ENCODE data around the gene ATOH8.

The ATOH8 gene

GRCh38 chr2:85755122-85756027 is 1.6 kb downstream of the ATOH8 start:
- Histone ChIP-seq H3K4me3 (ENCODE audit: low read depth, low read length) (peak overlapping the region; percentile 96), H2AFZ (ENCODE audit: low read length, unreplicated experiment) (no peak overlapping the region), H3K4me1 (ENCODE audit: control insufficient read depth, insufficient read depth, low read length, unreplicated experiment) (peaks cover 40% of the 10 kb centered on the region), H3K79me2 (ENCODE audit: control insufficient read depth, insufficient read depth, low read length, unreplicated experiment) (peaks cover 65% of the 10 kb centered on the region), H3K36me3 (ENCODE audit: insufficient read depth, low read length) (no peaks in the 10 kb centered on the region), H3K27me3 (ENCODE audit: insufficient read depth, low read length) (no peaks in the 10 kb centered on the region), H3K27ac (ENCODE audit: low read depth, low read length) (peak overlapping the region; percentile 34; the same call in 1 of the 2 replicates)

- no peak overlapping the region for H3K27ac ChIP-seq (ENCODE audit: low read depth, low read length)
- H3K4me1 ChIP-seq (ENCODE audit: control insufficient read depth, insufficient read depth, low read length, unreplicated experiment): peaks cover 41% of the 10 kb centered on the region
- H3K36me3 ChIP-seq (ENCODE audit: insufficient read depth, low read length): no peaks in the 10 kb centered on the region
- H3K4me3 ChIP-seq (ENCODE audit: low read depth, low read length): peak overlapping the region; percentile 96
- no peaks in the 10 kb centered on the region for H3K27me3 ChIP-seq (ENCODE audit: insufficient read depth, low read length)
- H3K79me2 ChIP-seq (ENCODE audit: control insufficient read depth, insufficient read depth, low read length, unreplicated experiment): peaks cover 72% of the 10 kb centered on the region
- no peak overlapping the region for H2AFZ ChIP-seq (ENCODE audit: low read length, unreplicated experiment)
Measured at GRCh38 chr2:85756195-85756594, 2.4 kb downstream of the ATOH8 start.

GRCh38 chr2:85756822-85757435 is 3.1 kb downstream of the ATOH8 start:
- peak overlapping the region; percentile 96 for H3K4me3 ChIP-seq (ENCODE audit: low read depth, low read length)
- H3K27ac ChIP-seq (ENCODE audit: low read depth, low read length): no peak overlapping the region
- H3K27me3 ChIP-seq (ENCODE audit: insufficient read depth, low read length): no peaks in the 10 kb centered on the region
- peaks cover 39% of the 10 kb centered on the region for H3K4me1 ChIP-seq (ENCODE audit: control insufficient read depth, insufficient read depth, low read length, unreplicated experiment)
- H3K36me3 ChIP-seq (ENCODE audit: insufficient read depth, low read length): no peaks in the 10 kb centered on the region
- H2AFZ ChIP-seq (ENCODE audit: low read length, unreplicated experiment): no peak overlapping the region
- H3K79me2 ChIP-seq (ENCODE audit: control insufficient read depth, insufficient read depth, low read length, unreplicated experiment): peaks cover 78% of the 10 kb centered on the region

DNA sequence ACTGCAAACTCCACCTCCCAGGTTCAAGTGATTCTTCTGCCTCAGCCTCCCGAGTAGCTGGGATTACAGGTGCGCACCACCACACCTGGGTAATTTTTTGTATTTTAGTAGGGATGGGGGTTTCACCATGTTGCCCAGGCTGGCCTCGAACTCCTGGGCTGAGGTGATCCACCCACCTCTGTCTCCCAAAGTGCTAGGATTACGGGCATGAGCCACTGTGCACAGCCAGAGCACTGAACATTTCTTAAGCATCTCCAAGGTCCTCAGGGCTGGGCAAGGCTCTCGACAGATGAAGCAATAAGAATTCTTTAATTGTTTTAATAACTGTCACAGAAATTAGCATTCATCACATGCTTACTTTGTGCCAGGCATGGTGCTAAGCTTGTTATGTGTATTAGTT is 4.1 kb downstream of the ATOH8 start:
- no peak overlapping the region for H2AFZ ChIP-seq (ENCODE audit: low read length, unreplicated experiment)
- H3K4me1 ChIP-seq (ENCODE audit: control insufficient read depth, insufficient read depth, low read length, unreplicated experiment): peaks cover 36% of the 10 kb centered on the region
- no peak overlapping the region for H3K4me3 ChIP-seq (ENCODE audit: low read depth, low read length)
- no peaks in the 10 kb centered on the region for H3K27me3 ChIP-seq (ENCODE audit: insufficient read depth, low read length)
- H3K27ac ChIP-seq (ENCODE audit: low read depth, low read length): no peak overlapping the region
- peaks cover 87% of the 10 kb centered on the region for H3K79me2 ChIP-seq (ENCODE audit: control insufficient read depth, insufficient read depth, low read length, unreplicated experiment)
- H3K36me3 ChIP-seq (ENCODE audit: insufficient read depth, low read length): no peaks in the 10 kb centered on the region

GRCh38 chr2:85758361-85759256 is 4.8 kb downstream of the ATOH8 start:
- Histone ChIP-seq H3K36me3 (ENCODE audit: insufficient read depth, low read length) (no peaks in the 10 kb centered on the region), H3K27ac (ENCODE audit: low read depth, low read length) (no peak overlapping the region), H3K79me2 (ENCODE audit: control insufficient read depth, insufficient read depth, low read length, unreplicated experiment) (peaks cover 94% of the 10 kb centered on the region)

DNA sequence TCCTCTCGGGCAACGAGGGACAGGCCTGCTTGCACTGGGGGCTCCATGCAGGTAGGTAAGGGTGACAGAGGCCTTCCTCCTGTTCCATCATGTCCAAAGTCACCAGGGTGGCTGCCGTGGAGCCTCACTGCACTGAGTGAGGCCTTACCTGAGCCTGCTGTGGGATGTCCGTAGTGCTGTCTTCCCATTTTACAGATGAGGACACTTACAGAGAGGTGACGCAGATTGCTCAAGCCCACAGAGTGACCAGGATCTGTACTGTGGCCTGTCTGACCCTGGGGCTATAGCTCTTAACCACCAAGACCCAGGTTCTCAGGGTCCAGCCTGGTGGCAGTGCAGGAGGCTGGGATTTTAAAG is 5.4 kb downstream of the ATOH8 start:
- Histone ChIP-seq H3K4me3 (ENCODE audit: low read depth, low read length) (no peak overlapping the region), H3K27ac (ENCODE audit: low read depth, low read length) (no peak overlapping the region), H3K4me1 (ENCODE audit: control insufficient read depth, insufficient read depth, low read length, unreplicated experiment) (peaks cover 33% of the 10 kb centered on the region), H3K27me3 (ENCODE audit: insufficient read depth, low read length) (no peaks in the 10 kb centered on the region), H2AFZ (ENCODE audit: low read length, unreplicated experiment) (no peak overlapping the region), H3K79me2 (ENCODE audit: control insufficient read depth, insufficient read depth, low read length, unreplicated experiment) (peaks cover 90% of the 10 kb centered on the region), H3K36me3 (ENCODE audit: insufficient read depth, low read length) (no peaks in the 10 kb centered on the region)

More at GRCh38 chr2:85758361-85759256, 4.8 kb downstream of the ATOH8 start:
- no peak overlapping the region for H2AFZ ChIP-seq (ENCODE audit: low read length, unreplicated experiment)
- H3K4me1 ChIP-seq (ENCODE audit: control insufficient read depth, insufficient read depth, low read length, unreplicated experiment): peaks cover 33% of the 10 kb centered on the region
- no peaks in the 10 kb centered on the region for H3K27me3 ChIP-seq (ENCODE audit: insufficient read depth, low read length)
- H3K4me3 ChIP-seq (ENCODE audit: low read depth, low read length): no peak overlapping the region

GRCh38 chr2:85760371-85760770 is 6.6 kb downstream of the ATOH8 start:
- Histone ChIP-seq H3K79me2 (ENCODE audit: control insufficient read depth, insufficient read depth, low read length, unreplicated experiment) (peaks cover 79% of the 10 kb centered on the region), H3K36me3 (ENCODE audit: insufficient read depth, low read length) (no peaks in the 10 kb centered on the region), H3K27ac (ENCODE audit: low read depth, low read length) (no peak overlapping the region), H2AFZ (ENCODE audit: low read length, unreplicated experiment) (no peak overlapping the region), H3K27me3 (ENCODE audit: insufficient read depth, low read length) (no peaks in the 10 kb centered on the region), H3K4me3 (ENCODE audit: low read depth, low read length) (no peak overlapping the region), H3K4me1 (ENCODE audit: control insufficient read depth, insufficient read depth, low read length, unreplicated experiment) (peaks cover 33% of the 10 kb centered on the region)

DNA sequence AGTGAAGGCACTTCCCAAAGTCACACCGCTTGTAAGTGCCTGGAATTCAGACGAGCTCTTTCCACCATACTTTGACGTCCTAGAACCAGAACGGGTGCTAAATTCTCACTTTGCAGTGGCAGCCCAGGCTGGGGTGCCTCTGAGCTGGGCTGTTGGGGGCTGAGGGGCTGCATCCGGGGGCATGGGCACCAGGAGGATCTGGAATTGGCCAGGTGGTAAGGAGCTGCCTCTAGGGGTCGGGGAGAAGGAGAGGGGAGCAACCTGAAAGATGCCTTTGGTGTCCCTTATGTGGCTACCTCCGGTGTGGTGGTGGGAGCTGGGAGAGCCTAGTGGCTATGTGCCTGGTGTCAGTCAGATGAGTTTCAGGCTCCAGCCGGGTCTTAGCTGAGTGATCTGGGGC is 7.1 kb downstream of the ATOH8 start:
- H3K36me3 ChIP-seq (ENCODE audit: insufficient read depth, low read length): peaks cover 1% of the 10 kb centered on the region; the same call in 1 of the 2 replicates
- no peak overlapping the region for H3K27ac ChIP-seq (ENCODE audit: low read depth, low read length)
- H3K27me3 ChIP-seq (ENCODE audit: insufficient read depth, low read length): no peaks in the 10 kb centered on the region
- no peak overlapping the region for H3K4me3 ChIP-seq (ENCODE audit: low read depth, low read length)
- H3K4me1 ChIP-seq (ENCODE audit: control insufficient read depth, insufficient read depth, low read length, unreplicated experiment): peaks cover 34% of the 10 kb centered on the region
- peaks cover 76% of the 10 kb centered on the region for H3K79me2 ChIP-seq (ENCODE audit: control insufficient read depth, insufficient read depth, low read length, unreplicated experiment)
- H2AFZ ChIP-seq (ENCODE audit: low read length, unreplicated experiment): no peak overlapping the region

DNA sequence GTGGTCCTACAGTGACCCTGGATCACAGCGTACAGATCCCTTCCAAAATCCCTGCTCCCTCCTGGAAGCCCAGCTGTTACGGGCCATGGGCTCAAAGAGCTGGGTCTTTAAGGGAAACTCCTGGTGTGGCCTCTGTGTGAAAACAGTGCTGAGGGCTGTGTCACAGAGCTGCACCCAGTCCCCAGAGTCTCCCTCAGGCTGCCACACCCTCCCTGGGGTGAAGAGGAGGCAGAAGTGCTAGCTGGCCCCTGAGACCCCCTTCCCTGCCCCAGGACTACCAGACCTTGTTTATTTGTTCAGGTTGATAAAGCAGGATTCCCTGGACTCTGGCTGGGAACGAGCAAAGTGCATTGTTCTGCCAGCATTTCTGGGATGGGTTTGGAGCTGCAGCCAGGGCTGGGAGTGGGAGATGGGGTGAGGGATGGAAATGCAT is 7.7 kb downstream of the ATOH8 start:
- Histone ChIP-seq H3K27ac (ENCODE audit: low read depth, low read length) (no peak overlapping the region), H2AFZ (ENCODE audit: low read length, unreplicated experiment) (no peak overlapping the region), H3K27me3 (ENCODE audit: insufficient read depth, low read length) (no peaks in the 10 kb centered on the region), H3K36me3 (ENCODE audit: insufficient read depth, low read length) (peaks cover 3% of the 10 kb centered on the region; the same call in 1 of the 2 replicates), H3K79me2 (ENCODE audit: control insufficient read depth, insufficient read depth, low read length, unreplicated experiment) (peaks cover 76% of the 10 kb centered on the region), H3K4me1 (ENCODE audit: control insufficient read depth, insufficient read depth, low read length, unreplicated experiment) (peaks cover 34% of the 10 kb centered on the region), H3K4me3 (ENCODE audit: low read depth, low read length) (no peak overlapping the region)

- H3K79me2 ChIP-seq (ENCODE audit: control insufficient read depth, insufficient read depth, low read length, unreplicated experiment): peaks cover 72% of the 10 kb centered on the region
- no peaks in the 10 kb centered on the region for H3K27me3 ChIP-seq (ENCODE audit: insufficient read depth, low read length)
- peaks cover 30% of the 10 kb centered on the region for H3K4me1 ChIP-seq (ENCODE audit: control insufficient read depth, insufficient read depth, low read length, unreplicated experiment)
- H3K27ac ChIP-seq (ENCODE audit: low read depth, low read length): no peak overlapping the region
- no peak overlapping the region for H2AFZ ChIP-seq (ENCODE audit: low read length, unreplicated experiment)
- H3K4me3 ChIP-seq (ENCODE audit: low read depth, low read length): no peak overlapping the region
- H3K36me3 ChIP-seq (ENCODE audit: insufficient read depth, low read length): peaks cover 3% of the 10 kb centered on the region
Measured at GRCh38 chr2:85761946-85762345, 8.2 kb downstream of the ATOH8 start.
